H1 (cell line): ENCODE results near the gene IRGC. TPM values are rescaled to one million over a fixed set of nuclear protein-coding genes. Genes with fewer than 3 reads are reported as not detected.

Experiments
- CTCF ChIA-PET: fragments of 300-600 bp; sonication (Branson Sonifier 250); formaldehyde crosslinking; loops from one replicate; lab custom pipeline; 2021; ENCODE audit not compliant: partially characterized antibody; lab: Charles Lee
- POLR2A ChIA-PET: fragments of 300-600 bp; sonication (Branson Sonifier 250); formaldehyde crosslinking; loops from one replicate; lab custom pipeline; 2021; ENCODE audit warnings: inconsistent platforms; ENCODE audit not compliant: partially characterized antibody; lab: Charles Lee
- DNase-seq, 2 experiments: peaks; one replicate each; pipeline versions ENCODE4 v3.0.0 to v3.0.0-alpha.2; 2010 to 2022; ENCODE audit warnings: low spot score in 2 of 2, low read depth in 1 of 2, mixed read lengths in 1 of 2
- FAIRE-seq: peaks from 2 replicates; lab custom pipeline; 2011; peaks lifted over from hg19 to GRCh38; lab: Jason Lieb, UNC
- H2AFZ ChIP-seq: 2 replicates; pipeline ENCODE4 v1.8.1; 2012; ENCODE audit warnings: low read length, inconsistent platforms
- H2AK5ac ChIP-seq: 2 replicates; pipeline ENCODE4 v1.6.1; 2013; ENCODE audit warnings: low read depth, low read length
- H2BK120ac ChIP-seq: replicated peaks from 2 replicates; pipeline ENCODE3; 2013; ENCODE audit warnings: low read depth, low read length, inconsistent platforms
- H2BK12ac ChIP-seq: 2 replicates; pipeline ENCODE4 v1.6.1; 2013; ENCODE audit warnings: low read depth, low read length
- H2BK15ac ChIP-seq: 2 replicates; pipeline ENCODE4 v1.6.1; 2013; ENCODE audit warnings: low read length
- H2BK20ac ChIP-seq: 2 replicates; pipeline ENCODE4 v1.6.1; 2013; ENCODE audit warnings: low read length
- H2BK5ac ChIP-seq: 2 replicates; pipeline ENCODE4 v1.6.1; 2013; ENCODE audit warnings: low read depth, low read length
- H3K14ac ChIP-seq: 2 replicates; pipeline ENCODE4 v1.6.1; 2013; ENCODE audit warnings: inconsistent platforms; ENCODE audit not compliant: insufficient read length
- H3K18ac ChIP-seq: 2 replicates; pipeline ENCODE4 v1.6.1; 2013; ENCODE audit warnings: low read length; ENCODE audit errors: extremely low read depth
- H3K23ac ChIP-seq: 2 replicates; pipeline ENCODE4 v1.6.1; 2013; ENCODE audit warnings: inconsistent platforms; ENCODE audit not compliant: insufficient read length
- H3K23me2 ChIP-seq: 2 replicates; pipeline ENCODE4 v1.6.1; 2013; ENCODE audit warnings: low read depth, low read length
- H3K27ac ChIP-seq: 2 replicates; pipeline ENCODE4 v1.6.1; 2011; ENCODE audit warnings: low read depth, low read length, inconsistent platforms
- H3K27me3 ChIP-seq, 4 experiments: replicated peaks in 1 of 4; 1 replicate in 1 of 4; 2 replicates in 3 of 4; pipeline versions ENCODE4 v1.6.1 to v1.8.1; 2011 to 2013; ENCODE audit warnings: low read length in 3 of 4, mild to moderate bottlenecking in 3 of 4, inconsistent platforms in 2 of 4, mixed read lengths in 2 of 4, moderate library complexity in 1 of 4; ENCODE audit not compliant: control insufficient read depth in 3 of 4, insufficient read depth in 3 of 4; ENCODE audit errors: extremely low read depth in 1 of 4
- H3K36me3 ChIP-seq, 4 experiments: 2 replicates each; pipeline versions ENCODE4 v1.6.1 to v1.8.1; 2011 to 2013; ENCODE audit warnings: mild to moderate bottlenecking in 4 of 4, low read length in 3 of 4, moderate library complexity in 2 of 4, control low read depth in 1 of 4, inconsistent platforms in 1 of 4; ENCODE audit not compliant: insufficient read depth in 4 of 4, control insufficient read depth in 2 of 4
- H3K4ac ChIP-seq: replicated peaks from 2 replicates; pipeline ENCODE3; 2013; ENCODE audit warnings: low read length, low read depth, mixed read lengths, inconsistent platforms; ENCODE audit not compliant: insufficient read length
- H3K4me1 ChIP-seq, 4 experiments: replicated peaks in 1 of 4; 1 replicate in 1 of 4; 2 replicates in 3 of 4; pipeline versions ENCODE4 v1.6.1 to v1.8.1; 2011 to 2013; ENCODE audit warnings: low read length in 3 of 4, inconsistent platforms in 2 of 4, mixed read lengths in 1 of 4; ENCODE audit not compliant: insufficient read depth in 4 of 4, control insufficient read depth in 3 of 4
- H3K4me2 ChIP-seq, 2 experiments: 2 replicates each; pipeline versions ENCODE4 v1.6.1 to v1.8.1; 2011 to 2013; ENCODE audit warnings: low read depth in 2 of 2, low read length in 2 of 2, control low read depth in 1 of 2, inconsistent platforms in 1 of 2, mild to moderate bottlenecking in 1 of 2; ENCODE audit not compliant: insufficient read depth in 1 of 2
- H3K4me3 ChIP-seq, 4 experiments: fragments of 200-600, 300-600 bp in 1 of 4; sonication (generic), shearing (Covaris generic), sonication (Bioruptor Twin) in 1 of 4; 2 replicates each; pipeline versions ENCODE4 v1.5.1 to v1.8.1; 2011 to 2016; ENCODE audit warnings: low read length in 4 of 4, low read depth in 3 of 4, control low read depth in 2 of 4, inconsistent platforms in 2 of 4, mild to moderate bottlenecking in 2 of 4, mixed read lengths in 1 of 4, moderate library complexity in 1 of 4; ENCODE audit not compliant: insufficient read depth in 2 of 4; ENCODE audit errors: extremely low read depth in 1 of 4
- H3K56ac ChIP-seq: replicated peaks from 2 replicates; pipeline ENCODE3; 2013; ENCODE audit warnings: low read depth, mild to moderate bottlenecking, mixed read lengths, low read length, inconsistent platforms; ENCODE audit not compliant: insufficient read length
- H3K79me1 ChIP-seq: 2 replicates; pipeline ENCODE4 v1.6.1; 2013; ENCODE audit warnings: low read depth, low read length, control low read depth
- H3K79me2 ChIP-seq, 2 experiments: 2 replicates each; pipeline versions ENCODE4 v1.6.1 to v1.8.1; 2012 to 2013; ENCODE audit warnings: low read length in 2 of 2, mild to moderate bottlenecking in 2 of 2, inconsistent platforms in 1 of 2; ENCODE audit not compliant: insufficient read depth in 2 of 2, control insufficient read depth in 1 of 2
- H3K9ac ChIP-seq, 4 experiments: replicated peaks in 1 of 4; 1 replicate in 1 of 4; 2 replicates in 3 of 4; pipeline versions ENCODE4 v1.6.1 to v1.8.1; 2011 to 2013; ENCODE audit warnings: low read depth in 3 of 4, low read length in 3 of 4, control low read depth in 2 of 4, mild to moderate bottlenecking in 2 of 4, moderate library complexity in 2 of 4, inconsistent platforms in 1 of 4; ENCODE audit errors: extremely low read depth in 1 of 4
- H3K9me3 ChIP-seq, 2 experiments: 2 replicates each; pipeline versions ENCODE4 v1.6.1 to v1.8.1; 2012 to 2013; ENCODE audit warnings: mild to moderate bottlenecking in 2 of 2, moderate library complexity in 2 of 2, control low read depth in 1 of 2, inconsistent platforms in 1 of 2, low read depth in 1 of 2, low read length in 1 of 2, mixed read lengths in 1 of 2; ENCODE audit not compliant: insufficient read depth in 2 of 2
- H4K20me1 ChIP-seq, 2 experiments: replicated peaks in 1 of 2; 2 replicates each; pipeline versions ENCODE3 to v1.8.1; 2011 to 2013; ENCODE audit warnings: inconsistent platforms in 2 of 2, low read length in 2 of 2, mild to moderate bottlenecking in 1 of 2; ENCODE audit not compliant: insufficient read depth in 2 of 2, control insufficient read depth in 1 of 2
- H4K5ac ChIP-seq: 2 replicates; pipeline ENCODE4 v1.6.1; 2013; ENCODE audit warnings: low read length, low read depth, mixed read lengths, inconsistent platforms; ENCODE audit not compliant: insufficient read length
- H4K8ac ChIP-seq: 2 replicates; pipeline ENCODE4 v1.8.0; 2013; ENCODE audit warnings: mild to moderate bottlenecking, moderate library complexity, low read length, inconsistent platforms; ENCODE audit not compliant: insufficient read depth; ENCODE audit errors: extremely low read depth
- H4K91ac ChIP-seq: replicated peaks from 2 replicates; pipeline ENCODE3; 2013; ENCODE audit warnings: low read length, mixed read lengths, inconsistent platforms; ENCODE audit not compliant: insufficient read length
- EP300 ChIP-seq, 2 experiments: IDR thresholded peaks; 1 replicate in 1 of 2; 2 replicates in 1 of 2; pipeline ENCODE4 v1.6.1; 2011 to 2012; ENCODE audit warnings: low read depth in 2 of 2, low read length in 2 of 2, mild to moderate bottlenecking in 2 of 2, borderline replicate concordance in 1 of 2, inconsistent platforms in 1 of 2, moderate library complexity in 1 of 2
- GABPA ChIP-seq: IDR thresholded peaks from 2 replicates; pipeline ENCODE4 v1.6.1; 2011; ENCODE audit warnings: mild to moderate bottlenecking, low read length, moderate library complexity, borderline replicate concordance; ENCODE audit not compliant: insufficient read depth
- KDM5A ChIP-seq: fragments of 200-600 bp; IDR thresholded peaks from 2 replicates; pipeline ENCODE4 v1.7.1; 2012; ENCODE audit warnings: mild to moderate bottlenecking, low read length, inconsistent platforms, mixed read lengths
- SAP30 ChIP-seq: fragments of 300-600 bp; sonication (generic); IDR thresholded peaks from 2 replicates; pipeline ENCODE4 v1.7.1; 2012; ENCODE audit warnings: low read length, moderate library complexity, mild to moderate bottlenecking, inconsistent platforms; ENCODE audit not compliant: insufficient read depth, insufficient replicate concordance
- SIX5 ChIP-seq: IDR thresholded peaks from 2 replicates; pipeline ENCODE4 v1.6.1; 2011; ENCODE audit warnings: mild to moderate bottlenecking, low read depth, low read length
- SP2 ChIP-seq: IDR thresholded peaks from 2 replicates; pipeline ENCODE4 v1.6.1; 2012; ENCODE audit warnings: mild to moderate bottlenecking, low read length, inconsistent platforms
- SRF ChIP-seq: IDR thresholded peaks from 2 replicates; pipeline ENCODE4 v1.6.1; 2011; ENCODE audit warnings: mild to moderate bottlenecking, low read depth, low read length, moderate library complexity
- TAF7 ChIP-seq: optimal IDR thresholded peaks from 2 replicates; pipeline ENCODE3; 2011; ENCODE audit warnings: low read depth, mild to moderate bottlenecking, inconsistent platforms, low read length, moderate library complexity, borderline replicate concordance
- TBP ChIP-seq: IDR thresholded peaks from 2 replicates; pipeline ENCODE4 v1.6.1; 2011; ENCODE audit warnings: low read depth, low read length, improper control_type of control experiment
- TEAD4 ChIP-seq: IDR thresholded peaks from 2 replicates; pipeline ENCODE4 v1.6.1; 2012; ENCODE audit warnings: low read depth, low read length, inconsistent platforms, mixed read lengths
- YY1 ChIP-seq: IDR thresholded peaks from 2 replicates; pipeline ENCODE4 v1.6.1; 2011; ENCODE audit warnings: low read depth, mild to moderate bottlenecking, low read length
- WGBS, 2 experiments: shearing (Covaris generic) in 1 of 2; methylation state at CpG; one replicate each; pipeline versions ENCODE4 v1.1.6 to v1.1.7; 2013 to 2015; ENCODE audit warnings: low lambda C conversion rate in 2 of 2, mixed read lengths in 2 of 2, inconsistent platforms in 1 of 2, low coverage in 1 of 2, missing lambda C conversion rate in 1 of 2; ENCODE audit not compliant: insufficient replicate concordance in 2 of 2, insufficient coverage in 1 of 2, insufficient read length in 1 of 2; ENCODE audit errors: extremely low coverage in 1 of 2, missing lambda C conversion rate in 1 of 2; 5-methylcytosine and 5-hydroxymethylcytosine counted together
- polyA plus RNA-seq, 7 experiments: library from polyadenylated mRNA; depleted of rRNA in 3 of 7; stranded (reverse) in 5 of 7; unstranded in 2 of 7; fragments of >200 nt in 5 of 7; fragments of 200-250 nt in 2 of 7; gene quantifications; 1 replicate in 5 of 7; 2 replicates in 1 of 7; 4 replicates in 1 of 7; pipeline versions ENCODE4 v1.2.1 to v1.2.3, GENCODE V29; 2011 to 2013; ENCODE audit warnings: missing spikeins in 2 of 7, mixed read lengths in 2 of 7
- total RNA-seq: library from RNA; stranded (reverse); fragmentation: NEBNext Ultra II Directional; extraction: Animal tissue kit (Norgen Biotek cat#: 25700); gene quantifications from 2 replicates; pipeline ENCODE4 v1.2.1, GENCODE V29; 2021
- TF ChIP-seq, protein P1 (sequence below): IDR thresholded peaks from 2 replicates; pipeline ENCODE4 v1.6.1; 2012; ENCODE audit warnings: inconsistent platforms

The IRGC gene
- total and polyA plus RNA-seq, 2 of the 8 experiments (the other 6 are each of a cell fraction or from before 2014, with no cell fraction given), result not detected

DNA sequence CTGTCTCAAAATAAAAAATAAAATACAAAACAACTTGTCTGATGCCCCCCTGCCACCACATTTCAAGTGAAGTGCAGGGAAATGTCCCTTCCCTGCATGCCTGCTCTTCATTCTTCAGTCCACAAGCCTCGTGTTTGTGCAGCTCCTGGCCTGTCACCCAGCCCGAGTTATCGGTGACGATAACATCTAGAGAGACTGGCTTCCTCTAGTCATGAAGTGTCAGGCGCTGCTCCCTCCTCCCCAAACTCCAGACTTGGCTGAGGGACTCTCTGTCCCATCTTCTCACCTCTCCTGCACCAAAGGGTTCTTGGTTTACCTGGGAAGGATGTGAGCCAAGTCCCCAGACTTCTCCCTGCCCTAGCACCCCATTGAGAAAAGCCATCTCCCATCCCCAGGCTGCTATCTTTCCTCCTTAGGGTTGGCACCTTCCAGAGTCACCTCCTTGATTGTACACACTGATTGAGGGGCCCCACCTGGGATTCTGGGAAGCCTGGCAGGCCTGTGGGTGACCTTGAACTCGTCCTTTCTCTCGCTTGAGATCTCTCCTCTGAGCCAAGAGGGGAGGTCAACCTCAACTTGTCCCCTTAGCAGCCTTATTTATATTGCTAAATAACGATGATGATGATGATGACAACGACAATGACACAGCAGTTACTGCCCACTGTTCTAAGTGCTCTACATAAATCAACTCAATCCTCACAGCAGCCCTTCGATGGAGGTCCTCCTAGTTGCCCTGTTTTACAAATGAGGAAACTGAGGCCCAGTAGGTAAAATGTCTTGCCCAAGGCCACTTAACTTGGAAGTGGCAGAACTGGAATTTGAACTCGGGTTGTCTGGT is 32.8 kb upstream of the IRGC start:
- WGBS, 2 experiments, result 89% methylated on average over 11 of the region's 11 CpGs; no CpG with 5 or more reads in 1 of the 2 experiments
- H2AK5ac ChIP-seq, result no peak overlapping the region
- TF ChIP-seq SIX5, result no peak
- TF ChIP-seq TEAD4, result no peak
- TF ChIP-seq SP2, result no peak
- TF ChIP-seq SAP30, result no peak
- TF ChIP-seq, protein P1, sequence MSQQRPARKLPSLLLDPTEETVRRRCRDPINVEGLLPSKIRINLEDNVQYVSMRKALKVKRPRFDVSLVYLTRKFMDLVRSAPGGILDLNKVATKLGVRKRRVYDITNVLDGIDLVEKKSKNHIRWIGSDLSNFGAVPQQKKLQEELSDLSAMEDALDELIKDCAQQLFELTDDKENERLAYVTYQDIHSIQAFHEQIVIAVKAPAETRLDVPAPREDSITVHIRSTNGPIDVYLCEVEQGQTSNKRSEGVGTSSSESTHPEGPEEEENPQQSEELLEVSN, result no peak
- TF ChIP-seq TBP, result no peak
- TF ChIP-seq KDM5A, result no peak
- no peak for TF ChIP-seq TAF7
- no peak for TF ChIP-seq EP300 (IDR thresholded peaks at IDR 0.05; ENCODE audit: borderline replicate concordance in 1 of 2, low read depth in 2 of 2, low read length in 2 of 2)
- TF ChIP-seq GABPA, result no peak
- TF ChIP-seq YY1, result no peak
- TF ChIP-seq SRF, result no peak

More for the DNA sequence above, 32.8 kb upstream of the IRGC start:
- no peak overlapping the region for H3K4me2 ChIP-seq
- no peaks in the 10 kb centered on the region for H3K27me3 ChIP-seq
- H4K5ac ChIP-seq, result no peak overlapping the region
- no peak overlapping the region for H3K4me3 ChIP-seq
- peaks cover 0 to 2% (median 0%) of the 10 kb centered on the region in 4 experiments; a peak in 2 of 7 replicates for H3K4me1 ChIP-seq
- H4K8ac ChIP-seq, result no peak overlapping the region
- ChIA-PET CTCF (no interaction called here), POLR2A (no interaction called here)
- H2BK5ac ChIP-seq, result no peak overlapping the region
- no peaks in the 10 kb centered on the region for H3K36me3 ChIP-seq
- 0 out of 2 replicates have a peak overlapping the region, but pooled peaks have one; percentile 39 for H2BK12ac ChIP-seq
- no peak overlapping the region for H3K4ac ChIP-seq
- H3K56ac ChIP-seq, result no peak overlapping the region
- no peak overlapping the region for H2BK15ac ChIP-seq
- H3K18ac ChIP-seq, result no peak overlapping the region
- no peaks in the 10 kb centered on the region for H3K79me2 ChIP-seq
- H3K23me2 ChIP-seq, result no peaks in the 10 kb centered on the region
- 0 out of 2 replicates have a peak overlapping the region, but pooled peaks have one; percentile 13 for H2AFZ ChIP-seq
- H3K23ac ChIP-seq, result no peak overlapping the region
- H2BK20ac ChIP-seq, result no peak overlapping the region
- no peaks in the 10 kb centered on the region for H3K79me1 ChIP-seq
- H2BK120ac ChIP-seq, result no peak overlapping the region
- FAIRE-seq (no peak), DNase-seq (no peak)
- no peak overlapping the region for H3K27ac ChIP-seq
- H3K9ac ChIP-seq, result no peak overlapping the region
- no peaks in the 10 kb centered on the region for H4K20me1 ChIP-seq
- H4K91ac ChIP-seq, result no peak overlapping the region
- no peaks in the 10 kb centered on the region for H3K9me3 ChIP-seq
- H3K14ac ChIP-seq, result no peak overlapping the region
